ENCODE results near the gene NCS1. TPM values are rescaled to one million over a fixed set of nuclear protein-coding genes. Genes with fewer than 3 reads are reported as not detected.

The NCS1 gene
- total and polyA plus RNA-seq, 2 donors: 5.4 to 6.9 TPM

DNA sequence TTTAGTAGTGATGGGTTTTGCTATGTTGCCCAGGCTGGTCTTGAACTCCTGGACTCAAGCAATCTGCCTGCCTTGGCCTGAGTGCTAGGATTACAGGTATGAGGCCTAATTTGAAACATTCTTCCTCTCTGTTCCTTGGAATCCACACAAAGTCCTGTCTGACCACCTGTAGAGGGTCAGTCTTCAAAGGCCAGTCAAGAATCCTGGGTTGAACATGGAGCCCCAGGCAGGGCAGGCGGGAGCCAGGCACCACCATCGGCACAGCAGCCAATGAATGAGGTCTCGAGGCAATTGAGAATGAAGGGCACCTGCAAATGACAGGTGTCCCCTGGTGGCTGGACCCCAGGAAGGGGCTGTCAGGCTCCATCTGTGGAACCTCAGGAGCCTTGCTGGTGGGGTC is 17.4 kb upstream of the NCS1 start:
- Histone ChIP-seq H3K27ac (ENCODE audit: low read depth in 1 of 2, low read length in 1 of 2) (no peak overlapping the region), H3K36me3 (ENCODE audit: control insufficient read depth in 2 of 2, insufficient read depth in 2 of 2, low read length in 1 of 2) (no peaks in the 10 kb centered on the region), H3K9me3 (ENCODE audit: control insufficient read depth in 2 of 2, insufficient read depth in 1 of 2, low read length in 1 of 2) (no peaks in the 10 kb centered on the region), H3K27me3 (ENCODE audit: control insufficient read depth in 2 of 2, insufficient read depth in 1 of 2, low read length in 1 of 2) (peaks cover 0 to 7% of the 10 kb centered on the region in 2 donors), H3K4me3 (ENCODE audit: low read length in 2 of 2) (no peak overlapping the region), H3K4me1 (ENCODE audit: control insufficient read depth in 2 of 2, insufficient read depth in 2 of 2, low read length in 2 of 2) (no peaks in the 10 kb centered on the region)
- WGBS: 98% methylated on average over 3 of the region's 3 CpGs
- DNase-seq (ENCODE audit: low read depth in 6 of 9, low spot score in 9 of 9): no peak

DNA sequence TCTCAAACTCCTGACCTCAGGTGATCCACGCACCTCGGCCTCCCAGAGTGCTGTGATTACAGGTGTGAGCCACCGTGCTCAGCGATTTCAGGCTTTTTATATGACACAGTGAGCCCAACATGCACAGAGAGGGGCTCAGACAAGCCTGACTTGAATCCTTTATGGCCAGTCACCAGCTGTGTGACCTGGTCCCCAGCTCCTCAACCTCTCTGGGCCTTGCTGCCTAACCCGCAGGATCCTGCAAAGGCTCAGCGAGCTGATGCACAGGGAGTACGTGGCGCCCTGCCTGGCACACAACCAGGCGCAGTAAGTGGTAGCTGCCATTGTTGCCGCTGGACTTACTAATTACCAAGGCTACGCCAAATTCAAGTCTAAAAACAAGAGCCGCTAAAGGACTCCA is 16.6 kb upstream of the NCS1 start:
- H3K9me3 ChIP-seq (ENCODE audit: control insufficient read depth in 2 of 2, insufficient read depth in 1 of 2, low read length in 1 of 2): no peaks in the 10 kb centered on the region
- H3K27me3 ChIP-seq (ENCODE audit: control insufficient read depth in 2 of 2, insufficient read depth in 1 of 2, low read length in 1 of 2): peaks cover 0 to 11% of the 10 kb centered on the region in 2 donors
- 98% methylated on average over 12 of the region's 12 CpGs for WGBS
- H3K27ac ChIP-seq (ENCODE audit: low read depth in 1 of 2, low read length in 1 of 2): no peak overlapping the region
- no peaks in the 10 kb centered on the region for H3K36me3 ChIP-seq (ENCODE audit: control insufficient read depth in 2 of 2, insufficient read depth in 2 of 2, low read length in 1 of 2)
- no peaks in the 10 kb centered on the region for H3K4me1 ChIP-seq (ENCODE audit: control insufficient read depth in 2 of 2, insufficient read depth in 2 of 2, low read length in 2 of 2)
- H3K4me3 ChIP-seq (ENCODE audit: low read length in 2 of 2): no peak overlapping the region
- no peak for DNase-seq (ENCODE audit: low read depth in 6 of 9, low spot score in 9 of 9)

DNA sequence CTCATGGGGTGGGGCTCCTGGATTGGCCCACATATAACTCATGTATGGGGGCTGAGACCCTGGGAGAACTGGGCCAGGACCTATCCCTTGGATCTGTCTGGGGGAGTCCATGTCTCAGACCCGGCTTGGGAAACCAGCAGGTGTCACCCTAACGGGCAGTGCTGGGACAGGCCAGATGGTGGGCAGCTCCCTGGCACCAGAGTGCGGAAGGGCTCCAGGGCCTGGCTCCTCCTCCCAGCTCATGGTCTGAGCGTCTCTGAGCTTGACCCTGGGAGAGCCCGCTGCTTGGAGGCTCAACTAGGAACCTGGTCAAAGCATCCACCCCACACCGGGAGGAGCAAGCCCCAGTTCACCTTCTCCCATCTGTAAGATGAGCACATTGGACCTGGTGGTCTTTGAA is 15.5 kb upstream of the NCS1 start:
- Histone ChIP-seq H3K27me3 (ENCODE audit: control insufficient read depth in 2 of 2, insufficient read depth in 1 of 2, low read length in 1 of 2) (peaks cover 0 to 11% of the 10 kb centered on the region in 2 donors), H3K27ac (ENCODE audit: low read depth in 1 of 2, low read length in 1 of 2) (no peak overlapping the region), H3K4me3 (ENCODE audit: low read length in 2 of 2) (no peak overlapping the region), H3K4me1 (ENCODE audit: control insufficient read depth in 2 of 2, insufficient read depth in 2 of 2, low read length in 2 of 2) (no peaks in the 10 kb centered on the region), H3K36me3 (ENCODE audit: control insufficient read depth in 2 of 2, insufficient read depth in 2 of 2, low read length in 1 of 2) (no peaks in the 10 kb centered on the region), H3K9me3 (ENCODE audit: control insufficient read depth in 2 of 2, insufficient read depth in 1 of 2, low read length in 1 of 2) (no peaks in the 10 kb centered on the region)
- no peak for DNase-seq (ENCODE audit: low read depth in 6 of 9, low spot score in 9 of 9)
- WGBS: 80% methylated on average over 6 of the region's 6 CpGs

DNA sequence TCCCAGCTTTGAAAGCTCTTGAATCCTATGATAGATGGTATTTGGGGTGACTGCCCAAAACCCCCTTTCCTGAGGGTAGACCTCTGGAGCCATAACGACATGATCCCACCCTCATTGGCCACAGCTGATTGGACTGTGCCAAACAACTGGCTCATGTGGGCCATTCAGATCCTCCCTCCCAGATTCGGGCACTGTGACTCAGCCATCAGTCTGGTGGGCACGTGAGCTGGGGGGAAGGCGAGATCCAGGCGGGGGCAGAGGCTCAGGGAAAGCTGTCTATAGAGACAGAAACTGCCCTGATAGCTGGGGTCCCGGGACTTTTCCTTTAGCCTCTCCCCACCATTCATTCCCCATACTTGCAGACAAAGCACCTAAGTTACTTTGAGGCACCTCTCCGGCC is 15.1 kb upstream of the NCS1 start:
- no peak for DNase-seq (ENCODE audit: low read depth in 6 of 9, low spot score in 9 of 9)
- H3K27ac ChIP-seq (ENCODE audit: low read depth in 1 of 2, low read length in 1 of 2): no peak overlapping the region
- no peaks in the 10 kb centered on the region for H3K4me1 ChIP-seq (ENCODE audit: control insufficient read depth in 2 of 2, insufficient read depth in 2 of 2, low read length in 2 of 2)
- no peak overlapping the region for H3K4me3 ChIP-seq (ENCODE audit: low read length in 2 of 2)
- no peaks in the 10 kb centered on the region for H3K9me3 ChIP-seq (ENCODE audit: control insufficient read depth in 2 of 2, insufficient read depth in 1 of 2, low read length in 1 of 2)
- peaks cover 0 to 11% of the 10 kb centered on the region in 2 donors for H3K27me3 ChIP-seq (ENCODE audit: control insufficient read depth in 2 of 2, insufficient read depth in 1 of 2, low read length in 1 of 2)
- H3K36me3 ChIP-seq (ENCODE audit: control insufficient read depth in 2 of 2, insufficient read depth in 2 of 2, low read length in 1 of 2): no peaks in the 10 kb centered on the region
- WGBS: 79% methylated on average over 7 of the region's 7 CpGs

DNA sequence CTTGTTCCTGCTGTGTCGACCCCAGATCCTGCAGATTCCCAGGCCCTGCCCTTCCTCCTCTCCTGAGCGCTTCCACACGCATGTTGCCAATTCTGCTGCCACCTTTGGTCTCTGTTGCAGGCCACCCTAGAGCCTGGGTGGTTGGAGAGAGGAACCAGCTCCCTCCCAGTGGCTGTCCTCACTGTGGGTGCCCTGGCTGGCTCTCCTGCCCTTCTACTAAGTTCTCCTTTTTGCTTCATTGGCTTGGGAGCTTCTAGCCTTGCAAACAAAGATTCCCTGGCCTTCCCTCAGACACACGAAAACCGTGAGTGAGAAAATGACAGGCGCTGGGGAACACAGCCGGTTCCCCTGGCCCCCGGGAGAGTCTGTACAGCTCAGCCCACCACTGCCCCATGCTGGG is 14.2 kb upstream of the NCS1 start:
- H3K36me3 ChIP-seq (ENCODE audit: control insufficient read depth in 2 of 2, insufficient read depth in 2 of 2, low read length in 1 of 2): no peaks in the 10 kb centered on the region
- H3K27me3 ChIP-seq (ENCODE audit: control insufficient read depth in 2 of 2, insufficient read depth in 1 of 2, low read length in 1 of 2): peaks cover 0 to 11% of the 10 kb centered on the region in 2 donors
- WGBS: 96% methylated on average over 8 of the region's 8 CpGs
- H3K4me3 ChIP-seq (ENCODE audit: low read length in 2 of 2): no peak overlapping the region
- no peak for DNase-seq (ENCODE audit: low read depth in 6 of 9, low spot score in 9 of 9)
- H3K9me3 ChIP-seq (ENCODE audit: control insufficient read depth in 2 of 2, insufficient read depth in 1 of 2, low read length in 1 of 2): no peaks in the 10 kb centered on the region
- H3K27ac ChIP-seq (ENCODE audit: low read depth in 1 of 2, low read length in 1 of 2): no peak overlapping the region
- H3K4me1 ChIP-seq (ENCODE audit: control insufficient read depth in 2 of 2, insufficient read depth in 2 of 2, low read length in 2 of 2): no peaks in the 10 kb centered on the region

DNA sequence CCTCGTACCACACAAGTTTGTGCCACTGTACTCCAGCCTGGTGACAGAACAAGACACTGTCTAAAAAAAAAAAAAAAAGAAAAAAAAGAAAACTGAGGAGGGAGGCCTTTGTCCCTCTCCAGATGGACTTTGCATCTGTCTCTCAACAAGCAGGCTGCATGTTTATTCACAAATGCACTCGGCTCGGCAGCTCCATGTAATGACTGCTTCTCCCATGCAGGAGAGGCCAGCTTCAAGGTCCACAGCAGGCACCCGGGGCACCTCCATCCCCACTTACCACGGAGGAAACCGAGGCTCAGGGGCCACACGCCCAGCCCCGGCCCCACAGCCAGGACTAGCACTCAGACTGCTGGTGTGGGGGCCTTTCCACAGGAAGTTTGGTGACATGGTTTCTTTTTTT is 13.1 kb upstream of the NCS1 start:
- no peak for DNase-seq (ENCODE audit: low read depth in 6 of 9, low spot score in 9 of 9)
- Histone ChIP-seq H3K36me3 (ENCODE audit: control insufficient read depth in 2 of 2, insufficient read depth in 2 of 2, low read length in 1 of 2) (no peaks in the 10 kb centered on the region), H3K27me3 (ENCODE audit: control insufficient read depth in 2 of 2, insufficient read depth in 1 of 2, low read length in 1 of 2) (peaks cover 0 to 11% of the 10 kb centered on the region in 2 donors), H3K4me3 (ENCODE audit: low read length in 2 of 2) (no peak overlapping the region), H3K9me3 (ENCODE audit: control insufficient read depth in 2 of 2, insufficient read depth in 1 of 2, low read length in 1 of 2) (no peaks in the 10 kb centered on the region), H3K27ac (ENCODE audit: low read depth in 1 of 2, low read length in 1 of 2) (no peak overlapping the region), H3K4me1 (ENCODE audit: control insufficient read depth in 2 of 2, insufficient read depth in 2 of 2, low read length in 2 of 2) (no peaks in the 10 kb centered on the region)
- WGBS: 94% methylated on average over 8 of the region's 8 CpGs

DNA sequence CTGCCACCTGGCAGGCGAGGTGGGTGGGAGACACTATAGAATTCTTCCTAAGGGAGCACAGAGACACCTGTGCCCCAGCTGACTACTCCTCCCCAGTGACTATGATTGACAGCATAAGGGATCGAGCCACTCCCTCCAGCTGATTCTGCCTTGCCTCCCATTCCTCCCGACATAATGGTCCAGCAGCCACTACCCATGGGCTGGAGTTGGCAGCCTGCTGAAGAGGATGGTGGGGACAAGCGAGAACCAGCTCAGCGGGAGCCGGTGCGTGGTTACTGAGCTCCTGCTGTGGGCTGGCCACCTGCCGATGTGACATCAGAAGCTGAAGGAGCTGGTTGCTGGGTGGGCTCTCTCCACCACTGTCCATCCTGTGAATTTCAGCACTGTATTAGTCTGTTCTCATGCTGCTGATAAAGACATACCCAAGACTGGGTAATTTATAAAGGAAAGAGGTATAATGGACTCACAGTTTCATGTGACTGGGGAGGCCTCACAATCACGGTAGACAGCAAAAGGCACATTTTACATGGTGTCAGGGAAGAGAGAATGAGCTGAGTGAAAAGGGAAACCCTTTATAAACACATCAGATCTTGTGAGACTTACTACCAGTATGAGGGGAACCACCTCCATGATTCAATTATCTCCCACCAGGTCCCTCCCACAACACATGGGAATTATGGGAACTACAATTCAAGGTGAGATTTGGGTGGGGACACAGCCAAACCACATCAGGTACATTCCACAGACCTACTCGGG is 12.1 kb upstream of the NCS1 start:
- 89% methylated on average over 10 of the region's 10 CpGs for WGBS
- DNase-seq (ENCODE audit: low read depth in 6 of 9, low spot score in 9 of 9): no peak
- H3K36me3 ChIP-seq (ENCODE audit: control insufficient read depth in 2 of 2, insufficient read depth in 2 of 2, low read length in 1 of 2): no peaks in the 10 kb centered on the region
- no peaks in the 10 kb centered on the region for H3K4me1 ChIP-seq (ENCODE audit: control insufficient read depth in 2 of 2, insufficient read depth in 2 of 2, low read length in 2 of 2)
- no peaks in the 10 kb centered on the region for H3K9me3 ChIP-seq (ENCODE audit: control insufficient read depth in 2 of 2, insufficient read depth in 1 of 2, low read length in 1 of 2)
- H3K27ac ChIP-seq (ENCODE audit: low read depth in 1 of 2, low read length in 1 of 2): no peak overlapping the region
- no peak overlapping the region for H3K4me3 ChIP-seq (ENCODE audit: low read length in 2 of 2)
- peaks cover 0 to 9% of the 10 kb centered on the region in 2 donors for H3K27me3 ChIP-seq (ENCODE audit: control insufficient read depth in 2 of 2, insufficient read depth in 1 of 2, low read length in 1 of 2)

DNA sequence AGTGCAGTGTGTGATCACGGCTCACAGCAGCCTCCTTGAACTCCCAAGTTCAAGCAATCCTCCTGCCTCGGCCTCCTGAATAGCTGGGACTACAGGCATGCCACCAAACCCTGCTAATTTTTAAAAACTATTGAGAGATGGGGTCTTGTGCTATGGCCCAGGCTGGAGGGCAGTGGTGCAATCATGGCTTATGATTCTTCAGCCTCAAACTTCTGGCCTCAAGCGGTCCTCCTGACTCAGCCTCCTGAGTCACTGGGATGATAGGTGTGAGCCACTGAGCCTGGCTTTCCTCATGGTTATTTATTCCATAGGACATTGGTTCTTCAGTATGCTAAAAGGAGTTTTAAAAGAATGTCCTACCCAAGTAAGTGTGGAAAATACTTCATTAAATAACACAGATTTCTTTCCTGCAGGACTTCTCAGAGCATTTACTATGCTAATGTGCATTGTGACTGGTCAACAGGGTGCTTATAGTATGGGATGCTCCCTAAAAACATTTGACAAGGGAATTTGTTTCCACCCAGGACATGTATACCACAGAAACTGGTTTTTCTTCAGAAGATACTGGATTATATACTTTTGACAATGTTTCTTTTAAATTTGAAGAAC is 11.2 kb upstream of the NCS1 start:
- Histone ChIP-seq H3K4me3 (ENCODE audit: low read length in 2 of 2) (no peak overlapping the region), H3K9me3 (ENCODE audit: control insufficient read depth in 2 of 2, insufficient read depth in 1 of 2, low read length in 1 of 2) (no peaks in the 10 kb centered on the region), H3K27me3 (ENCODE audit: control insufficient read depth in 2 of 2, insufficient read depth in 1 of 2, low read length in 1 of 2) (peaks cover 0 to 9% of the 10 kb centered on the region in 2 donors), H3K4me1 (ENCODE audit: control insufficient read depth in 2 of 2, insufficient read depth in 2 of 2, low read length in 2 of 2) (no peaks in the 10 kb centered on the region), H3K27ac (ENCODE audit: low read depth in 1 of 2, low read length in 1 of 2) (no peak overlapping the region), H3K36me3 (ENCODE audit: control insufficient read depth in 2 of 2, insufficient read depth in 2 of 2, low read length in 1 of 2) (no peaks in the 10 kb centered on the region)
- 97% methylated on average over 3 of the region's 3 CpGs for WGBS
- DNase-seq (ENCODE audit: low read depth in 6 of 9, low spot score in 9 of 9): no peak

DNA sequence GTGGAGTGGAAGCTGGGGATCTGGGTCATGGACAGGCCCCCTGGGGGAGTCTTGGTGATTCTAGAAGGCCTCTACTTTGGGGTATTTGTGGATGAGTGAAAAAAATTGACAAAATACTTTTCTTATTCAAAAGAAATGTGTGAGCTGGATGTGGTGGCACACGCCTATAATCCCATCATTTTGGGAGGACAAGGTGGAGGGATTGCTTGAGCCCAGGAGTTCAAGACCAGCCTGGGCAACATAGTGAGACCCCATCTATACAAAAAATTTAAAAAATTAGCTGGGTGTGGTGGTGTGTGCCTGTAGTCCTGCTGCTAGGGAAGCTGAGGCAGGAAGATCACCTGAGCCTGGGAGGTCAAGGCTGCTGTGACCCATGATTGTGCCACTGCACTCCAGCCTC is 6.6 kb upstream of the NCS1 start:
- no peaks in the 10 kb centered on the region for H3K9me3 ChIP-seq (ENCODE audit: control insufficient read depth in 2 of 2, insufficient read depth in 1 of 2, low read length in 1 of 2)

More for the DNA sequence above, 6.6 kb upstream of the NCS1 start:
- Histone ChIP-seq H3K27me3 (ENCODE audit: control insufficient read depth in 2 of 2, insufficient read depth in 1 of 2, low read length in 1 of 2) (peaks cover under 1 to 32% of the 10 kb centered on the region in 2 donors), H3K27ac (ENCODE audit: low read depth in 1 of 2, low read length in 1 of 2) (no peak overlapping the region), H3K36me3 (ENCODE audit: control insufficient read depth in 2 of 2, insufficient read depth in 2 of 2, low read length in 1 of 2) (no peaks in the 10 kb centered on the region), H3K4me1 (ENCODE audit: control insufficient read depth in 2 of 2, insufficient read depth in 2 of 2, low read length in 2 of 2) (peaks cover 0 to 5% of the 10 kb centered on the region in 2 donors), H3K4me3 (ENCODE audit: low read length in 2 of 2) (no peak overlapping the region)
- WGBS: 96% methylated on average over 1 of the region's 1 CpG
- no peak for DNase-seq (ENCODE audit: low read depth in 6 of 9, low spot score in 9 of 9)
